ENCODE data around the gene FGD2.
A peak's percentile ranks its signal among the peaks of the same experiment; 100 is the strongest.

The FGD2 gene

GRCh38 chr6:37005061-37005810, at the start of gene FGD2:
Gene FGD2 (plus strand): TSS chr6:37005655. CDS start chr6:37005818, 163 bp downstream.
- peak; percentile 23 for DNase-seq

GRCh38 chr6:36955671-36956445, 49.6 kb upstream of the FGD2 start:
- DNase-seq = no peak

GRCh38 chr6:36956446-36956820, 49.0 kb upstream of the FGD2 start:
- no peak for DNase-seq

GRCh38 chr6:36957773-36958271, 47.6 kb upstream of the FGD2 start:
- no peak for DNase-seq

GRCh38 chr6:36958775-36959554, 46.5 kb upstream of the FGD2 start:
- DNase-seq = no peak

GRCh38 chr6:36959555-36960250, 45.8 kb upstream of the FGD2 start:
- DNase-seq = no peak

GRCh38 chr6:36961441-36962435, 43.7 kb upstream of the FGD2 start:
- DNase-seq = no peak

- peak; percentile 92 for DNase-seq
Observed at GRCh38 chr6:36962874-36963273, 42.6 kb upstream of the FGD2 start.

GRCh38 chr6:36963451-36964290, 41.8 kb upstream of the FGD2 start:
- DNase-seq = peak; percentile 66

- DNase-seq = no peak
Observed at GRCh38 chr6:36964349-36964748, 41.1 kb upstream of the FGD2 start.

GRCh38 chr6:36964908-36965307, 40.5 kb upstream of the FGD2 start:
- no peak for DNase-seq

- no peak for DNase-seq
Observed at GRCh38 chr6:36967301-36967700, 38.2 kb upstream of the FGD2 start.

GRCh38 chr6:36967757-36968156, 37.7 kb upstream of the FGD2 start:
- no peak for DNase-seq

GRCh38 chr6:36968266-36968977, 37.0 kb upstream of the FGD2 start:
- no peak for DNase-seq

GRCh38 chr6:36969240-36969691, 36.2 kb upstream of the FGD2 start:
- DNase-seq = no peak

GRCh38 chr6:36969988-36970891, 35.2 kb upstream of the FGD2 start:
- DNase-seq = no peak

GRCh38 chr6:36970892-36971842, 34.3 kb upstream of the FGD2 start:
- DNase-seq = no peak
